GM18870 (cell line): ENCODE results near the gene SPATC1L.

ENCODE experiments used
- ATAC-seq: cut with Tn5 transposase; IDR thresholded peaks from one replicate; pipeline ENCODE4 v1.9.1; 2021; ENCODE audit warnings: moderate library complexity; ENCODE audit not compliant: unreplicated experiment

SPATC1L gene

GRCh38 chr21:46111857-46112724 is 72.2 kb downstream of the SPATC1L start:
- no peak for ATAC-seq

- ATAC-seq: no peak
Measured at GRCh38 chr21:46111193-46111571, 73.1 kb downstream of the SPATC1L start.
